Stimulated activated CD8-positive, alpha-beta memory T cell treated with anti-CD3 and anti-CD28 coated beads, Interleukin-12 subunit alpha, Interleukin-12 subunit beta, amount 100 ng/mL, for 24 hours (primary cell): ENCODE results near the gene ARL6IP5.

Experiments used
- DNase-seq: peaks from one replicate; pipeline ENCODE4 v3.0.0-alpha.2; 2020; ENCODE audit errors: extremely low read depth

The ARL6IP5 gene

DNA sequence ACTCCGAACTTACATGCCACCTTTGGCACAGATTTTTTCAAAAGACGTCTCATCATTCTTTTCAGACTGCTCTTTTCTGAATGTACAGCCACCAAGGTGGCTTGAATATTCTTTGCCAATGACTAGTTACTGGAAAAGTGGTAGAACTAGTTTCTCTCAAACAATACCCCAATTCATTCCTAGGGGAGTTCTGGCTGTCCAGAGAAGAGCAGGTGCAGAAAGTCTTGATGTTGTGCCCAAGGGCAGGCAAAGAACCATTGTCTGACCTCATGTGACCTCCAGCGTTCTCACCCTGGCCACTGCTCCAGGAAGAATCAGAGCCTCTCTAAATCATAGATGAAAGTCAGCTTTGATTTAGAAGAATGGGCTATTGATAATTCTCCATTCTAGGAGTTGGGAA lies 32.2 kb downstream of the ARL6IP5 start:
- no peak for DNase-seq

- no peak for DNase-seq
These were observed 33.8 kb downstream of the ARL6IP5 start for GRCh38 chr3:69118555-69118954.

- no peak for DNase-seq
These were observed 34.4 kb downstream of the ARL6IP5 start for GRCh38 chr3:69119138-69119537.

DNA sequence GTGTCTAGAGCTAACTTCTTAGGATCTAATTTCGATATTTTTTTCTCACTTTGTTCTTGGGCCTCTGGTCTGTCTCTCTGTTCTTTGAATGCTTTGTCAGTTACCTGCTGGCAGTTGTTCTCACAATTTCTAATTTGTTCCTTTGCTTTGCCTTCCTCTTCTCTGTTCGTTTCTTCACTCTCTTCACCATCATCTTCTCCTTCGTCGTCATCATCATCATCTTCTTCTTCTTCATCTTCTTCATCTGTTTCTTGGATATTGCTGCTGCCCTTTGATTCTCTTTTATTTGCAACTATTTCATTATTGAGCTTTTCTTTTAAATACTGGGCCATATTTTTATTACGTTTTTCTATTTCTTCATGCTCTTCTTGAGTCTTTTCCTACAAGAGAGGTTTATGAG lies 34.9 kb downstream of the ARL6IP5 start:
- no peak for DNase-seq

DNA sequence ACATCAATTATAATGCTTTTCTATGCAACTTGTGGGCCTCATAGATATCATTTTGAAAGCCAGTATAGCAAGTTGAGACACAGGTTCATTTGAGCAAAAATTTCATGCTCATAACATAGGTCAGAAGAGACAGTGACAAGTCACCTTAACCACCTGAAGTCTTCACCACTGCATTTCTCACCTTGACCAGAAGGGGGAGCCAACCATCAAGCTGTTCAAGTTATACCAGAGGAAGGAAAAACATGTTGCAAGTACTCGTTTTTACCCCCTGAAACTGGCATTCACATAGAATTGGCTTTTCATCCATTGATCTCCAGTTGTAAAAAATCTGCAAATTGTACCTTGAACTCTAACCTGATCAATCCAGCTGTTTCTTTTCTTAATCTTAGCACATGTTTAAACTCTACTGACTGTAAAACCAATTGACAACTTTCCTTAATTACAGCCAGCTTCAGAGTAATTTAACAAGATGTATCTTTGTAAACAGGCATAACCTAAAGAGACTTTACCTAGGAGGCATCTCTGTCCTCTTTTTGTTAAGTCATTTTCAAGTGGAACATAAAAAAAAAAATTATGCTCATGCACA lies 36.2 kb downstream of the ARL6IP5 start:
- DNase-seq, result peak; percentile 59

DNA sequence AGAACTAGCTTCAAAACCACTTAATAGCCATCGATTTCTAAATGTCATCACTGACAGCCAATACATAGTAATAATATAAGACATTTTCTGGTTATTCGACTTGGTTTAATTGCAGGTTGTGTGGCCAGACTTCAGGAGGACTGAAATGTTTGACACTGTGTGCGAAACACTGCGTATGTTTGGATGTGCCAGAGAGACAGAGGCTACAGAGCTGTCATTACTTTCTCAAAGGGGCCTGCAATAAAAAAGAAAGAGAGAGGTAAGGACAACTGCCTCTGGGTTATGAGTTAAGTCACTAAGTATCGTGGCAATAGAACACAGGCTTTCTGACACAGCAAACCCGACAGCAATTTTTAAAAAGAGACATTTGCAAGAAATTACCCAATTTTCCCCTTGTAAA lies 36.8 kb downstream of the ARL6IP5 start:
- no peak for DNase-seq

- DNase-seq, result no peak
These were observed 37.2 kb downstream of the ARL6IP5 start for GRCh38 chr3:69121950-69122349.

DNA sequence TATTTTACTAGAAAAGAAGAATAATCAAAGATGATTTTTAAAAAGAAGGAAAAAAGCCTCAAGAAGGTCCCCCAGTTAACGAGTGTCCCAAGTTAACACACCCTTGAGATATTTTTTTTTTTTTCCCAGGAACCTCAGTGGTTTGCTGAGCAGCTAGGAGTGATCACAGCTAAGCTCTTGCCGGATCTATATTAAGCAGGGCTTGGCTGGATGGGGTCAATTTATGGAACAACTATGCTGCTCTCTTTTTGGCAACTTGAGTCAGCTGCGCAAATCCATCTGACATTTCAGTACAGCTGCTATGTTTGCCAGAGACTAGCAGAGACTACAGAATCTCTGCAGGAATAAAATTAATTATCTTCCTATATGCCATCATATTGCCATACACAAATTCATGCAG lies 37.7 kb downstream of the ARL6IP5 start, which contains the start of gene LMOD3:
Gene LMOD3, minus strand, starts transcription at position 193 of the 400 bp plus-strand sequence. CDS start 209 bp downstream, outside the sequence.
- DNase-seq, result no peak

GRCh38 chr3:69126216-69126615 lies 41.5 kb downstream of the ARL6IP5 start:
- no peak for DNase-seq

DNA sequence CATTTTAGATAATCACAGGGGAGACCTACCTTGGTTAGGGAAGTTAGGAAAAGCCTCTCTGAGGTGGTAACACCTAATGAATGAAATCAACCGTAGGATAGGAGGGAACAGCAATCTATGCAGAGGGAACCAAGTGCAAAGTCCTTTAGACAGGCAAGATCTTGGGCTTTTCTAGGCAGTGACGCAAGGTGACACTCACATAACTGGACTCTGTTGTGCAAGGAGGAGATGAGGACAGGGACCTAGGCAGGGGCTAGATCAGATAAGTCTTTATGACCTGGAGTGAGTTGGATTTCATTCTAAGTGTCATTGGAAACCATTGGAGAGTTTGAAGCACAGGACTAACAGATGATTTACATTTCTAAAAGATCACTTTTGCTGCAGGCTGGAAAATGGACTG lies 42.3 kb downstream of the ARL6IP5 start:
- no peak for DNase-seq

DNA sequence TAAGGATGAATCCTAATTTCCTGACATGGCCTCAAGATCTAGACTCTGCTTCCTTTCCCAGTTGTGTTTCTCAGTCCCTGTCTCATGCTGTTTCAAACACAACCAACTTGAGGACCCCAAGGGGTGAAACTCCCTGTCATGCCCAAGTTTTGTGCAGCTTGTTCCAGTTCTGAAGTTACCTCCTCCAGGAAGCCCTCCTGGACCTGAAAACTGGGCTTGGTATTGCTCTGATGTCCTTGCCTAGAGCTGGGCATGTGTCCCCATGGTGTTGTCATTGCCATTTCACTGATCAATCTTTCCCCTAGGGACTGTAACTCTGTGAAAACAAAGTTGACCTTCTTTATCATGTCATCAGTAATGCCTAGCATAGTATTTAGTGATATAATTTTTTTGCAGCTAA lies 43.8 kb downstream of the ARL6IP5 start:
- no peak for DNase-seq

DNA sequence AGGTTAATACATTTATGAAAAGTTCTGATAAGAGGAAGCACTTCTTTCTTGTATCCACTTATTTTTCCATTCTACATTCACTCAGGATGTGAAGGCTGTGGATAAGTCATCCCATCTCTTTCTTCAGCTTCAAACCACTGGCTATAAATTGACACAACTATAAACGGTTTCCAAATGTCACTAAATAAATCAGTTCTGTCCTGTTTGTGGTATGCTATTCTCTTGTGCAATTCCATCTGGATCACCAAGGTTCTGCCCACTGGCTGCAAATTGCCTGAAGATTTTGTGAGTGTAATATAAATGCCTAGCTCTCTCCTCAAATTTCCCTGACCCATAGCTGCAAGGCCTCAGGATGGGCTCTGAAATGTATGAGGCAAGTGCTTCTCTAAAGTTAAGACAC lies 44.8 kb downstream of the ARL6IP5 start:
- no peak for DNase-seq

DNA sequence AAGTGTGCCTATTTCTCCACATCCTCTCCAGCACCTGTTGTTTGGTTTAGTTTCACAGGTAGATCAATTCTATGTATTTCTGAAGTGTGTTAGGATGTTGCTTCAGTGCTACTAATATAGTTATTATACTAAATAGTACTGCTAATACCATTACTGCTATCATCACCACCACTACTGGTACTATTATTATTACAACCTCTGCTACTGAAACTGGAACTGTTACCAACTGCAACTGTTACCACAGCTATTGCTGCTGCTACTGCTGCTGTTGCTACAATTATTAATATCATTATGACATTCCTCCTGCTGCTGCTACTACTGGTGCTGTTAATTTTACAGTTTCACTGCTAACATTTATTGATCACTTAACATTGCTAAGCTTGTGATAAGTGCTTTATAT lies 46.0 kb downstream of the ARL6IP5 start:
- DNase-seq, result no peak

DNA sequence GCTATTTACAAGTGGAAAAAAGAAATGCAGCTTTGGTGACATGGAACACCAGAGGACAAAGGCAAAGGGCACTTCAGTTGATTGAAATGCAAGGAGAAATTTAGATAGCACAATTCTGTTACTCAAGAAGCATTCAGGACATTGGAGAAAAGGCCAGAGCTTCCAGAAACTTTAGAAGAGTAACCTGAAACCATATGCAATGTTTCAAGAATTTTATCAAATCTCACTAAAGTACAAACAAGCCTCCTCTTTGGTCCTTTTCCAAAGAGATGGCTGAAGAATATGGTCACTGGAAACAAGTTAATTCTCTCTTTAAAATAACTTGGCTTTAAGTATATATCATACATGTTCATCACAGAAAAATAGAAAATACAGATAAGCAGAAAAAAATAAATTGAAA lies 52.3 kb downstream of the ARL6IP5 start:
- no peak for DNase-seq

GRCh38 chr3:69137412-69137811 lies 52.7 kb downstream of the ARL6IP5 start:
- DNase-seq, result no peak

GRCh38 chr3:69141313-69141712 lies 56.6 kb downstream of the ARL6IP5 start:
- no peak for DNase-seq

DNA sequence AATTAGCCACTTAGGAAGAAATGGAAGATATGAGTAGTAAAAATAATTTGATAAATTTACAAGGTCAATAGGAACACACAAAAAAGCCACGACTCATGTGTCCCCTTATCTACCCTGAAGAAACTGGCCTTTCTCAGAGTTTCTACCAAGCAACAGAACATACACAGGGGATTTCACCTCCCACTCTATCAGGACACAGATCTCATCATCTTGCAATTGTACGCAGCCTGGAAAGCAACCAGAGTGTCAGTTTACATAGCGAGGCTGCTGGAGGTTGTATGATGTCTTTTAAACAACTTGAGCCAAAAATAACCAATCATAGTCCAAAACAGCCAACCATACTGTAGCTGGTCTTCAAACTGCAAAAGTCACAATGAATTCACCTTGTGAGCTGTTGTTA lies 57.4 kb downstream of the ARL6IP5 start:
- no peak for DNase-seq

- no peak for DNase-seq
These were observed 58.2 kb downstream of the ARL6IP5 start for GRCh38 chr3:69142797-69143454.

- DNase-seq, result no peak
These were observed 58.9 kb downstream of the ARL6IP5 start for GRCh38 chr3:69143612-69144011.

- no peak for DNase-seq
These were observed 60.0 kb downstream of the ARL6IP5 start for GRCh38 chr3:69144631-69145245.

DNA sequence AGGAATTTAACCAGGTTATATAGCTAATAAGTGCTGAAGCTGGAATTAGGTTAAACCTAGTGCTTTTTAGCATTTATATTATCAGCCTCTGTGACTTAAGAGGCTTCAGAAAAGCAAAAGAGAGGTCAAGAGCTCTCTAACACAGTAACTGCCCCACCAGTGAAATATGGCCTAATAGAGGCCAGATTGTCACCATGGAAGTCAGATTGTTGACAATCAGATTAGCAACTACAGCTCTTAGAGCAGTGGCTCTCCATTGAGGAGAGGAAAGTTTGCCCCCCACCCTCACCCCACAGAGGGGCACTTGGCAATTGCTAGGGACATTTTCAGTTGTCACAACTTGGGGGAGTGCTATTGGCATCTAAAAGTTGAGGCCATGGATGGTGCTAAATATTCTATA lies 61.0 kb downstream of the ARL6IP5 start:
- DNase-seq, result no peak

DNA sequence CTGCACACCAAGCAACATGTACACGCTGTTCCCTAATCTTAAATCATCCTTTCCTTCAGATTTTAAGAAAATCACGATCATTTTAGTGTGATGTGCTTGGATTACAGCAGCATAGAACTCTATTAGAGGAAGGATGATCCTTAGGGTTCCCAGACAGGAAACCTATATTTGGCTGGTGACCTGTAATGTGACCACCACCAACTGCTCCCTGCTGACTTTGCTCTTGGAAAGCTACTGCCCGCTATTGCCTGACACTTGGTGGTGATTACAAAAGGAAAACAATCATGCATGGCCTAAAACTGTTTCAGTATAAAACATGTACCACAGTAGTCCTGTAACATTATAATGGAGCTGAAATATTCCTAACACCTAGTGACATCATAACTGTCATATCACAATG lies 64.8 kb downstream of the ARL6IP5 start:
- DNase-seq, result no peak
